HS-5 (cell line): Measurements from ENCODE around the gene EGFLAM.
A peak's percentile ranks its signal among the peaks of the same experiment; 100 is the strongest.

ENCODE experiments used
- DNase-seq: peaks from one replicate; pipeline ENCODE4 v3.0.0-alpha.2; 2012; ENCODE audit warnings: low read depth

EGFLAM gene

GRCh38 chr5:38258319-38259061 is at the start of gene EGFLAM:
EGFLAM (plus strand) TSS chr5:38258559; CDS start chr5:38258755, 196 bp downstream.
- DNase-seq = no peak

DNA sequence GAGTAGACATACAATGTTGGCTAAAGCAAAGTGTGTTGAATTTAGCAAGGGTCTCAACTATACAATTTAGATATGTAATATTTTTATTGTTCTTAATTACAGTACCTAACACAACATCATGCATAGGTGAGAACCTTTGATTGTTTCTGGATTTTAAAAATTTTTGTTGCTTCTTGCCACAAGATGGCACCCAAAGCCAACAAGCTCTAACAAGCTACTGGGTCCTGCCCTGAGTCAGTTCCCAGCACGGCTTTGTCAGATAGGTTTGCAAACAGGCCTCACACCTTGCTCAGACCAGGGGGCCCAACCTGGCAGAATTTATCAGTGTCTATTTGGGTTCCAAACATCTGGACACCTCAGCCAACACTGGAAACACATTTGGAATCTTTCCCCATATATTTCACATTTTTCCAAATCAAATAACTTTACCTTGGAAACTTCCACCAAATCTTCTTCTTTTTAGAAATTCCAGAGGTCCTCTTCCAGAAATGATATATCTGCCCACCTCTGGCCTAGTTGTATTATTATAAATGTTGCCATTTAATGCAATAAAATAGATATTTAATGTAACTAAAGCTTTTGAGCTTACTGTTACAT is 49.5 kb upstream of the EGFLAM start:
- peak; percentile 18 for DNase-seq

- DNase-seq = no peak
Observed at GRCh38 chr5:38210676-38211353, 47.5 kb upstream of the EGFLAM start.

DNA sequence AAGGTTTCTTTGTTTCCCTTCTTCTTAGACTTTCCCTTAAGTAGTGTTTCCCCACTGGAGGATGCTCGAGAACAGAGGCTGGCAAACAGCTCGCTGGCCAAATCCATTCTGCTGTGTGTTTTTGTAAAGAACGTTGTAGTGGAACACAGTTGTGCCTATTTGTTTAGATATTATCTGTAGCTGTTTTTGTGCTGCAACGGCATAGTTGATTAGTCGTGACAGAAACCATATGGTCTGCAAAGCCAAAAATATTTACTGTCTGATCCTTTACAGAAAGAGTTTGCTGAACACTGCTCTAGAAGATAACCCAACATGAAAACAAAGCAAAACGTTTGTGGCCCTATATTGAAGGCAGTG is 47.0 kb upstream of the EGFLAM start:
- DNase-seq = no peak

DNA sequence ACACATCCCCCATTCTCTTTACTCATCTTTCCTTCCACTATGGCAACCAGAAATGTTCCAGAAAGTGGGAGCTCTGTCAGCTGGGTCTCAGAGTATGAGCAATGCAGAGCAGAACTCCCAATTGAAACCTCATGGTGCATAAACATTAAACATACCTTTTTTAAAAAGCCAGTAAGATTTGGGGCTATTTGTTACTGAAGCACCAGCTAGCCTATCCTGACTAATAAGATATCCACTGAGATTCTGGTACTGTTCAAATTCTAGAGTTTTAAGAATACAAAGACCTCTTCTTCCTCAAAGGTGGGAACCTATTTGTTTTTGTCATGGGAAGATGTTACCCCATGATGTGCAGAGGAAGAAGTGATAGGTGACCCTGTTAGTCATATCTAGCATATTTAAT is 46.1 kb upstream of the EGFLAM start:
- DNase-seq = no peak

- no peak for DNase-seq
Observed at GRCh38 chr5:38226091-38226490, 32.3 kb upstream of the EGFLAM start.

GRCh38 chr5:38228914-38229313 is 29.4 kb upstream of the EGFLAM start:
- no peak for DNase-seq

DNA sequence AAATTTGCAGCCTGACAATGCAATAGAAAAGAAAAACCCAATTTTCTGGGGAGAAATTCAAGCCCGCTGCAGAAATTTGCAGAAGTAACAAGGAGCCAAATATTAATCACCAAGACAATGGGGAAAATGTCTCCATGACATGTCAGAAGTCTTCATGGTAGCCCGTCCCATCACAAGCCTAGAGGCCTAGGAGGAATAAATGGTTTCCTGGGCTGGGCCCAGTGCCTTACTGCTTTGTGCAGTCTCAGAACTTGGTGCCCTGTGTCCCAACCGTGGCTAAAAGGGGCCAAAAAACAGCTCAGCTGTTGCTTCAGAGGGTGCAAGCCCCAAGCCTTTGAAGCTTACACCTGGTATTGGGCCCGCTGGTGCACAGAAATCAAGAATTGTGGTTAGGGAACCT is 23.6 kb upstream of the EGFLAM start:
- no peak for DNase-seq

GRCh38 chr5:38237681-38238080 is 20.7 kb upstream of the EGFLAM start:
- no peak for DNase-seq

- DNase-seq = no peak
Observed at GRCh38 chr5:38240212-38240611, 18.1 kb upstream of the EGFLAM start.

- no peak for DNase-seq
Observed at GRCh38 chr5:38241655-38242054, 16.7 kb upstream of the EGFLAM start.

- DNase-seq = no peak
Observed at GRCh38 chr5:38245307-38245706, 13.1 kb upstream of the EGFLAM start.

- DNase-seq = no peak
Observed at GRCh38 chr5:38249301-38249700, 9.1 kb upstream of the EGFLAM start.

GRCh38 chr5:38249812-38250211 is 8.5 kb upstream of the EGFLAM start:
- no peak for DNase-seq

DNA sequence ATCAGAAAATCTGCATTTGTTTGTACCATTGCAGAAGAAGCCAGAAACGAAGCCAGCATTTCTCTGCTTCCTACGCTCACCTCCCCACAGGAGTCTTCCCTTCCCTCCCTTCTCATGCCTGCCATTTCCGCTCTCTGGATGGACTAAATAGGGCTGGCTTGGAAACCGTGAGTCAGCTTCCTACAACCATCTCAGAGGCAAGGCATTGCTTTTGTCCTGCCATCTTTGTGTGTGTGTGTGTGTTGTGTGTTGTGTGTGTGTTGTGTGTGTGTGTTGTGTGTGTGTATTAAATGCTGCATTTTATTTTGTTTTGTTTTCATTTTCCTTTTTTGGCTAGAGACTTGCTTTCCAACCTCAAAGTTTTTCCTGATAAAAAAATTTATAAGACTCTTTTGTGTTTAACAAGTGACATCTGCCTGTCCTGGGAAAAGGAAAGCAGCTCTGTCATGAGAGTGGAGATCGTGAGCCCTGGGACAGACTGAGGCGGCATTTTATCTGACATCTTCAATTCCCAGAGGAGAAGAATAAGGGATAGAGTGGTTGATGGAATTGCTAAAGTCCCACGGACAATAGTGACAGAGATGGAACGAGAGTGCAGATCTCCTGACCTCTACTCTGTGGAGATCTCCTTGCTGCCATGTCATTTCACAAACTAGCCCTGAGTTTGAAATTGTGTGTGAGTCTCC is 7.5 kb upstream of the EGFLAM start:
- DNase-seq = no peak

DNA sequence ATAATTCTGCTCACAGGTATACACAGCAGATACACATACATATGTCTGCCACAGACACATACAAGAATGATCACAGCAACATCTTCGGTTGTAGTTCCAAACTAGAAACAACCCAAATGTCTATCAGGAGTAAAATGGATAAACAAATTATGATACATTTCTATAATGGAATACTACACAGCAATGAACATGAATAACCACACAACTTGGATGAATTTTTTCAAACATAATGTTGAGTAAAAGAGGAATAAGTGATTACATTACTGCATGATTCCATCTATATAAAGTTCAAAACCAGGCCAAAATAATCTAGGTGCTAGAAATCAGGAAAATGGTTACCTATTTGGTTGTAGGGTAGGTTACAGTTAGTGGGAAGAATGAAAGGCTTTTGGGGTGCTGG is 4.6 kb upstream of the EGFLAM start:
- DNase-seq = no peak

- DNase-seq = no peak
Observed at GRCh38 chr5:38257308-38258041, 884 bp upstream of the EGFLAM start.

DNA sequence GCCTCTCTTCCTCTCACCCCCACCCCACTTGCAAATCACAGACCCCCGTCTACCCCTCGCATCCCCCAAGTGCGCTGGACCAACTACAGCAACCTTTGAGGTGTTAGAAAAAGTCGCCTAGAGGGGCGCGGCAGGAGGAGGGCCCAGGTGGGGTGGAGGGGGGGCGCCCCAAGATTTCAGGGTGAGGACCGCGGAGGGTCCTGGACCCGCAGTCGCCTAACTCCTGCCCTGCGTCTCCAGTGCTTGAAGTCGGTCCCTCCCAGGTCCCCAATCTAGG is 379 bp upstream of the EGFLAM start:
- no peak for DNase-seq

DNA sequence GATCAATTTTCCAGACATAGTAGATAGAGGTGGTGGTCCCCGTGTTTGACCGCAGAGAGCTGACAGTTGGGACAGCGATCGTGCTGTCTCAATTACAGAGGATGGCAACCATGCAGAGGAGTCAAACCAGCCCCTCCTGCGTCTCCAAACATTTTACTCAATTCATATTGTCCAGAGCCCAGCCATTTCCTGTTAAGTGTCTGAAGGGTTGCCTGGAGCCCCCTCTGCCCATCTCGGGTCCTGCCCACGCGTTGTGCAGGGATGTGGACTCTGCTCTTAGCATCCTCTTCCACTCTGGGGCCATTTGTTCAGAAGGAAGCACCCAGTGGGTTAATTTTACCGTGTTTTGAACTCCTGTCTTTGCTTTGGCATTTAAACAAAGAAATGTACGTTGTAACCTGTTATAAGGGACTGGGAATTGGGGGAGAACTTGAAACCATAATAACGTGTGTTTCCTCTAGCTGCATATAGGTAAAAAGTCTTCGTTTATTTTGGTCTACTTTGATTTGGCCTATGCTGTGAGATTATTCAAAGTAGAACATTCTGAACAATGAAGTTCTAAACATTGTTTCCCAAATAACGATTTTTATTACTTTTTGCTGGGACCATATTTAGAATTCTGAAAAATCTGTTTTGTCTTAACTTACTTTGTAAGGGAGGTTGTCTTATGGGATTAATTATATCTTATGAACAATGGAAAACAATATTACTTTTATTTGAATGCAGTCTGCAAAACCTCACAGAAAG is 876 bp downstream of the EGFLAM start:
- no peak for DNase-seq

GRCh38 chr5:38259809-38260160 is 1.4 kb downstream of the EGFLAM start:
- no peak for DNase-seq

GRCh38 chr5:38263983-38264382 is 5.6 kb downstream of the EGFLAM start:
- DNase-seq = no peak
